Activated B cell treated with CpG ODN at 0.5 μM for 24 hours (primary cell): ENCODE data around the gene PRKCE. TPM values are rescaled to one million over a fixed set of nuclear protein-coding genes. Genes with fewer than 3 reads are reported as not detected.

Experiments
- ATAC-seq: fragments of 200-7000 bp; cut with Tn5 transposase; one replicate; pipeline ENCODE4 v1.10.0; 2021; ENCODE audit warnings: low read depth, mild to moderate bottlenecking, moderate library complexity
- CTCF ChIA-PET: fragments of 350-600 bp; sonication (Branson Sonifier 250); formaldehyde crosslinking; loops from one replicate; lab custom pipeline; 2021; ENCODE audit warnings: antibody characterized with exemption; lab: Charles Lee
- POLR2A ChIA-PET: fragments of 350-600 bp; sonication (Branson Sonifier 250); formaldehyde crosslinking; loops from one replicate; lab custom pipeline; 2021; ENCODE audit warnings: antibody characterized with exemption; lab: Charles Lee
- DNase-seq: peaks from one replicate; pipeline ENCODE4 v3.0.0; 2022
- H3K27ac Mint-ChIP-seq: one replicate; pipeline ENCODE4 v1.8.0; 2020; ENCODE audit warnings: mixed read lengths
- H3K27me3 Mint-ChIP-seq: one replicate; pipeline ENCODE4 v1.8.0; 2021; ENCODE audit warnings: mixed read lengths
- H3K36me3 Mint-ChIP-seq: one replicate; pipeline ENCODE4 v1.8.0; 2021; ENCODE audit warnings: low read depth, mixed read lengths
- H3K4me1 Mint-ChIP-seq: one replicate; pipeline ENCODE4 v1.8.0; 2021; ENCODE audit warnings: mixed read lengths
- H3K4me3 Mint-ChIP-seq: one replicate; pipeline ENCODE4 v1.8.0; 2020; ENCODE audit warnings: mild to moderate bottlenecking, mixed read lengths
- H3K9me3 Mint-ChIP-seq: one replicate; pipeline ENCODE4 v1.8.0; 2020; ENCODE audit warnings: mixed read lengths
- intact Hi-C: fragments of 100-400 bp; cut with micrococcal nuclease; formaldehyde crosslinking; loops from one replicate; pipeline ENCODE4 v1.15.1; 2024
- total RNA-seq: library from RNA; stranded (reverse); gene quantifications from 2 replicates; pipeline ENCODE4 v1.2.3, GENCODE V29; 2022
- TF ChIP-seq, protein P1 (sequence below): fragments of 200-600 bp; IDR thresholded peaks from one replicate; pipeline ENCODE4 v1.8.0; 2022; ENCODE audit warnings: antibody characterized with exemption, mild to moderate bottlenecking

Gene PRKCE
- total RNA-seq, 1 donor from 2014 or later = 53.8 TPM

DNA sequence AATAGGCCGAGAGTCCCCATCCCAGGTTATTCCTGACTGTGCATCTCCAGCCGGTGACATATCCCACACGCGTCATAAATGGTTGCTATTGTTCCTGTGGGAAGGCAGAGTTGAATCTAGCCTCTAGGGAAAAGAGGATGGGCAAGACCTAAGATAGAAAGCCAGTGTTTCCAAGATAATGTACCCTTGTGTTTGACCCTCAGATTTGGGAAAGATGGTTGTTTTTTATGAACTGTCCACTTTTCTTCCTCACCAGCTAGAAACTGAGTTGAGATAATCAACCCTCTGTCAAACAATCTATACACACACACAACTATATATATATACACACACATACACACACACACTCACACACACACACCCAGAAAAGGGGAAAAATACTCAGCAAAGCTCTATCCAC, 131.0 kb downstream of the PRKCE start:
- CTCF ChIA-PET = interaction anchor here (1.1 to 1.2 kb wide), 2 partner anchors 132 to 136 kb away, joined by 3 to 5 read pairs; partner anchors contain the start of gene PRKCE
- intact Hi-C loops = no loop called here
- no peaks in the 10 kb centered on the region for H3K27me3 Mint-ChIP-seq
- POLR2A ChIA-PET = interaction anchor here (0.6 to 1.4 kb wide), 3 partner anchors 51 to 132 kb away, joined by 3 read pairs; no protein-coding TSS in a partner anchor
- TF ChIP-seq, protein P1, sequence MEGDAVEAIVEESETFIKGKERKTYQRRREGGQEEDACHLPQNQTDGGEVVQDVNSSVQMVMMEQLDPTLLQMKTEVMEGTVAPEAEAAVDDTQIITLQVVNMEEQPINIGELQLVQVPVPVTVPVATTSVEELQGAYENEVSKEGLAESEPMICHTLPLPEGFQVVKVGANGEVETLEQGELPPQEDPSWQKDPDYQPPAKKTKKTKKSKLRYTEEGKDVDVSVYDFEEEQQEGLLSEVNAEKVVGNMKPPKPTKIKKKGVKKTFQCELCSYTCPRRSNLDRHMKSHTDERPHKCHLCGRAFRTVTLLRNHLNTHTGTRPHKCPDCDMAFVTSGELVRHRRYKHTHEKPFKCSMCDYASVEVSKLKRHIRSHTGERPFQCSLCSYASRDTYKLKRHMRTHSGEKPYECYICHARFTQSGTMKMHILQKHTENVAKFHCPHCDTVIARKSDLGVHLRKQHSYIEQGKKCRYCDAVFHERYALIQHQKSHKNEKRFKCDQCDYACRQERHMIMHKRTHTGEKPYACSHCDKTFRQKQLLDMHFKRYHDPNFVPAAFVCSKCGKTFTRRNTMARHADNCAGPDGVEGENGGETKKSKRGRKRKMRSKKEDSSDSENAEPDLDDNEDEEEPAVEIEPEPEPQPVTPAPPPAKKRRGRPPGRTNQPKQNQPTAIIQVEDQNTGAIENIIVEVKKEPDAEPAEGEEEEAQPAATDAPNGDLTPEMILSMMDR = no peak
- no peaks in the 10 kb centered on the region for H3K9me3 Mint-ChIP-seq
- peaks cover 49% of the 10 kb centered on the region for H3K4me1 Mint-ChIP-seq
- H3K36me3 Mint-ChIP-seq = no peaks in the 10 kb centered on the region
- no peak overlapping the region for H3K4me3 Mint-ChIP-seq
- no peak overlapping the region for H3K27ac Mint-ChIP-seq
- ATAC-seq (no peak), DNase-seq (no peak)

DNA sequence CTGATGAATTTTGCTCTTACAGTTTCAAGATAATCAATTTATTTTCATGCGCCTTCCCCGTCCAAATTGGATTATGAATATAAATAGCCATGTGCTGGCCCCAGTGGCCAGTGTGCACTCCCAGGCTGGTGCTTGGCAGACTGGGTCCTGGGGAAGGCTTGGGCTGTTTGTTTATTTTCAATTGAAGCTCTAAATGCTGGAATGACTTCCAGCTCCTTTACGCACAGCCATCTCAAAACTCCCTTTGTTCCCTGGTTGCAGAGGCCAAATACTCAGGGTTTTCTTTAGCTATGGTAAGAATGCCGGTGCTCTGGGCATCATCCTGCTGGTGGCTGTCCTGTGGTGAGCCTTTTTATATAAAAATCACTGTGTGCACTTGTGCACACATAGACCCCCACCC, 131.5 kb downstream of the PRKCE start:
- ATAC-seq (no peak), DNase-seq (no peak)
- peaks cover 49% of the 10 kb centered on the region for H3K4me1 Mint-ChIP-seq
- CTCF ChIA-PET = interaction anchor here (1.3 kb wide), 1 partner anchor 139 kb away, joined by 3 read pairs; no protein-coding TSS in a partner anchor
- no peaks in the 10 kb centered on the region for H3K36me3 Mint-ChIP-seq
- no peak overlapping the region for H3K27ac Mint-ChIP-seq
- TF ChIP-seq, protein P1 = no peak
- no peaks in the 10 kb centered on the region for H3K27me3 Mint-ChIP-seq
- POLR2A ChIA-PET = interaction anchor here (0.6 to 1.4 kb wide), 2 partner anchors 53 to 133 kb away, joined by 3 read pairs; no protein-coding TSS in a partner anchor
- no peaks in the 10 kb centered on the region for H3K9me3 Mint-ChIP-seq
- H3K4me3 Mint-ChIP-seq = no peak overlapping the region
- intact Hi-C loops = no loop called here

DNA sequence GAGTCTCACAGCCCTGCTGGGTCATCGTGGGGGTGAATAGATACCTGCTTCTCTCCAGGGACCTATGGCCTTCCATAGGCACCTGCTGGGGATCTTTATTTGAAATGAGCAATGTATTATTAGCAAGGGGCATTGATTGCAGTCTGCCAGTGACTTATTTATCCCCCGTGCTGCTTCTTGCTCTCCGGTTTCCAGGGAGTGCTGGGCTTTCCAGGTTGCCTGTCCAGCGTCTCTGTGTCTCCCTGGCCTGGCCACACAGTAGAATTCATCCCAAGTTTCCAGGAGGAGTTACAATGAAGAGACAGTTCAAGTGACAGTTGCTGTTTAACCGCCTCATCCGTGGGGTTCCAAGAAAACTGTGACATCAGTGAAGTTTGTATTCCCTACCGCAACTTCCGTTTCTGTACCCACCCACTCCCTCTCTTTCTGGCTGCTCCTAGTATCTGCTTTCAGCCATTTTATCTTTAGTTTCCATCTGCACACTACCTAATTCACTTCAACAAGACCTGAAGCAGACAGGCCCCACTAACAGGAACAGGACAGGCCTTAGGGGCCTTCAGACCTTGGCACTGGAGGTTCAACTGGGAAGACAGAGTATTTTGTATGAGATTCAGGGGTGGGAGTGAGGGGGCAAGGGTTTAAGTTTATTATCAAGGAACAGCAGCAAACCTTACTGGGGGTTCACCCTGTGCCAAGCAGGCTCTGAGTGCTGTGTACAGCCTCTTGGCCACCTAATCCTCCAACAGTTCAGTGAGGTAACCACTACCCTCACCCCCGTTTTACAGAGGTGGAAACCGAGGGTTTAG, 134.8 kb downstream of the PRKCE start:
- ChIA-PET CTCF (no interaction called here), POLR2A (interaction anchor here (0.6 kb wide), 1 partner anchor 68 kb away, joined by 4 read pairs; no protein-coding TSS in a partner anchor)
- no peaks in the 10 kb centered on the region for H3K9me3 Mint-ChIP-seq
- peaks cover 47% of the 10 kb centered on the region for H3K4me1 Mint-ChIP-seq
- ATAC-seq (no peak), DNase-seq (no peak)
- H3K4me3 Mint-ChIP-seq = no peak overlapping the region
- peak overlapping the region; percentile 47 for H3K27ac Mint-ChIP-seq
- H3K27me3 Mint-ChIP-seq = no peaks in the 10 kb centered on the region
- TF ChIP-seq, protein P1 = no peak
- intact Hi-C loops = loop anchor here (5.0 kb wide), 2 partner anchors 46 to 131 kb away; no protein-coding TSS in a partner anchor
- no peaks in the 10 kb centered on the region for H3K36me3 Mint-ChIP-seq

DNA sequence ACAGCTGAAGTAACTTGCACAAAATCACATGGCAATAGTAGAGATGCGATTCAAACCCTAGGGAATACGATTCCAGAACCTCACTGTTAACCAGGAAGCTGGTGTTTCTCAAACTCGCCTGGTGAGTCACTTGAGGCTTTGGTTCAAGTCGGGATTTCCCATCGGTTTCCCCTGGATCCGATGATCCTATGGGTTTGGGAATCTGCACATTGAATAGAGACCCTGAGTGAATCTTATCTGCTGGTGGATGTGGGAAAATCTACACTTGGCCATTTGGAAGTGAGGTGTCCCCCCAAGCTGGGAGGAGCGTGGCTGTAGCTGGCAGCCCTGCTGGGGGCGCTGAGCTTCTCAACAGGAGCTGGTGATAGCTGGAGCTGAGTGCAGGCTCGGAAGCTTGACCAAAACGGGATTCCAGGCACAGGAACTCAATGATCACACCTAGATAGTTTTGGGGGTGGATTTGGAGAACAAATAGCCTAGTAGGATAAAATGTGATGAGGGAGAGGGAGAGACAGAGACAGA, 135.4 kb downstream of the PRKCE start:
- intact Hi-C loops = loop anchor here (5.0 kb wide), 2 partner anchors 45 to 130 kb away; no protein-coding TSS in a partner anchor
- TF ChIP-seq, protein P1 = no peak
- ATAC-seq (no peak), DNase-seq (no peak)
- no peaks in the 10 kb centered on the region for H3K27me3 Mint-ChIP-seq
- no peaks in the 10 kb centered on the region for H3K36me3 Mint-ChIP-seq
- POLR2A ChIA-PET = no interaction called here
- H3K4me1 Mint-ChIP-seq = peaks cover 42% of the 10 kb centered on the region
- no peak overlapping the region for H3K4me3 Mint-ChIP-seq
- H3K27ac Mint-ChIP-seq = peak overlapping the region; percentile 26
- H3K9me3 Mint-ChIP-seq = no peaks in the 10 kb centered on the region
- CTCF ChIA-PET = no interaction called here

DNA sequence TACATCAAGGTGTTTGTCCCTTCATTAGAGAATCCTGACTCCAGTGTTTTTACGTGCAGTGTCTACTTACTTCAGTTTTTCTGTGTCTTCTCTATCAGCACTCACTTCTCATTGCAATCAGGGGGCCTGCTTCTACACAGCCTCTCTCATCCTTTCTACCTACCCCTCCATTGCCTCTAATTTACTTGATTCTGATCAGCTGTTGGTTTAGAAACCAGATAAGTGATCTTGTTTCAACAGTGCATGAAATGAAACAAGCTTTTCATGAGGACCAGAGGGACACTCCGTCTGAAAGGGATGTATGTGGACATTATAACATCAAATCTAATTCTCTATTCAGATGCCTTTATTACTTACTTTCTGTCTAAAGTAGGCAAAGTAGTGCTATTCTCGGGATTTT, 136.9 kb downstream of the PRKCE start:
- H3K9me3 Mint-ChIP-seq = no peaks in the 10 kb centered on the region
- ATAC-seq (no peak), DNase-seq (no peak)
- ChIA-PET POLR2A (no interaction called here), CTCF (interaction anchor here (3.1 kb wide), 1 partner anchor 9 kb away, joined by 20 read pairs; no protein-coding TSS in a partner anchor)
- peaks cover 38% of the 10 kb centered on the region for H3K4me1 Mint-ChIP-seq
- TF ChIP-seq, protein P1 = no peak
- no peaks in the 10 kb centered on the region for H3K27me3 Mint-ChIP-seq
- H3K27ac Mint-ChIP-seq = peak overlapping the region; percentile 63
- no peak overlapping the region for H3K4me3 Mint-ChIP-seq
- no peaks in the 10 kb centered on the region for H3K36me3 Mint-ChIP-seq
- intact Hi-C loops = loop anchor here (5.0 kb wide), 2 partner anchors 44 to 129 kb away; no protein-coding TSS in a partner anchor
